Airway epithelial cell (primary cell): Measurements from ENCODE around the gene PCDHGA12. TPM values are rescaled to one million over a fixed set of nuclear protein-coding genes. Genes with fewer than 3 reads are reported as not detected.

ENCODE experiments used
- total RNA-seq: library from RNA; depleted of rRNA; stranded (reverse); fragments of >200 nt; gene quantifications from 2 replicates; pipeline ENCODE4 v1.2.3, GENCODE V29; 2015

Gene PCDHGA12
- 4.7 and 5.6 TPM in 2 replicates for total RNA-seq

DNA sequence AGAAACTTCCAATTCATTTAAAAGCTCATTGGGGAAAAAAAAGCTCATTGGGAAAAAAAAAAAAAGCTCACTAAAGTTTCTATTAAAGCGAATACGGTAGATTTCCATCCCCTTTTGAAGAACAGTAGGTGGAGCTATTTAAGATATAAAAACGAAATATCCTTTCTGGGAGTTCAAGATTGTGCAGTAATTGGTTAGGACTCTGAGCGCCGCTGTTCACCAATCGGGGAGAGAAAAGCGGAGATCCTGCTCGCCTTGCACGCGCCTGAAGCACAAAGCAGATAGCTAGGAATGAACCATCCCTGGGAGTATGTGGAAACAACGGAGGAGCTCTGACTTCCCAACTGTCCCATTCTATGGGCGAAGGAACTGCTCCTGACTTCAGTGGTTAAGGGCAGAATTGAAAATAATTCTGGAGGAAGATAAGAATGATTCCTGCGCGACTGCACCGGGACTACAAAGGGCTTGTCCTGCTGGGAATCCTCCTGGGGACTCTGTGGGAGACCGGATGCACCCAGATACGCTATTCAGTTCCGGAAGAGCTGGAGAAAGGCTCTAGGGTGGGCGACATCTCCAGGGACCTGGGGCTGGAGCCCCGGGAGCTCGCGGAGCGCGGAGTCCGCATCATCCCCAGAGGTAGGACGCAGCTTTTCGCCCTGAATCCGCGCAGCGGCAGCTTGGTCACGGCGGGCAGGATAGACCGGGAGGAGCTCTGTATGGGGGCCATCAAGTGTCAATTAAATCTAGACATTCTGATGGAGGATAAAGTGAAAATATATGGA, at the start of gene PCDHGA12:
Gene PCDHGA12, plus strand, starts transcription at position 176 of the 782 bp plus-strand sequence. Its CDS starts 253 bp downstream, at position 429.

DNA sequence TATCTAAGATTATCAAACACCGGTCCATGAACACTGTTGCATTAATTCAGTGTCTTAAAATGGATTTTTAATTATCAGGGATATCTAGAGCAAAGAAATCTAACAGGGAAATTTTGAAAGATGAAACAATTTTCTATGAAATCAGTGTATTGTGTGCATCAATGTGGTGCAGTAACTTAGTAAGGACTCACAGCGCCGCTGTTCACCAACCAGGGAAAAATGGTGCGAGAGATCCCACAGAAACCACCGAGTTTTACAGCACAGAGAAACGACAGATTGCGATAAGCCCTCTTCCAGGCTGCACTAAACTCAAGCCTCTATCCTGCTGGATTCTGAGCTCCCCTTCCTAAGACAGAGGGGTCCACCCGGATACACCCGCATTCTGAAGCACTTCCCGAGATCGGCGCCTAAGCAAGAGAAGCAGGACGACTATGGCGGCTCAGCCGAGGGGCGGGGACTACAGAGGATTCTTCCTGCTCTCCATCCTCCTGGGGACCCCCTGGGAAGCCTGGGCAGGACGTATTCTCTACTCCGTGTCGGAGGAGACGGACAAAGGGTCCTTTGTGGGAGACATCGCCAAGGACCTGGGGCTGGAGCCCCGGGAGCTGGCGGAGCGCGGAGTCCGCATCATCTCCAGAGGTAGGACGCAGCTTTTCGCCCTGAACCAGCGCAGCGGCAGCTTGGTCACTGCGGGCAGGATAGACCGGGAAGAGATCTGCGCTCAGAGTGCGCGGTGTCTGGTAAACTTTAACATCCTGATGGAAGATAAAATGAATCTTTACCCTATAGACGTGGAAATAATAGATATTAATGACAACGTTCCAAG, 47.6 kb upstream of the PCDHGA12 start, which contains the start of gene PCDHGA7:
Gene PCDHGA7, plus strand, starts transcription at position 274 of the 826 bp plus-strand sequence. Its CDS starts 158 bp downstream, at position 432.

GRCh38 chr5:141387557-141388311, 42.6 kb upstream of the PCDHGA12 start, which contains the start of gene PCDHGB4:
Gene PCDHGB4, plus strand, starts transcription at chr5:141387698. Its CDS starts 187 bp downstream, at chr5:141387885.

GRCh38 chr5:141392429-141393198, 37.7 kb upstream of the PCDHGA12 start, which contains the start of gene PCDHGA8:
Gene PCDHGA8, plus strand, starts transcription at chr5:141392633. Its CDS starts 181 bp downstream, at chr5:141392814.

DNA sequence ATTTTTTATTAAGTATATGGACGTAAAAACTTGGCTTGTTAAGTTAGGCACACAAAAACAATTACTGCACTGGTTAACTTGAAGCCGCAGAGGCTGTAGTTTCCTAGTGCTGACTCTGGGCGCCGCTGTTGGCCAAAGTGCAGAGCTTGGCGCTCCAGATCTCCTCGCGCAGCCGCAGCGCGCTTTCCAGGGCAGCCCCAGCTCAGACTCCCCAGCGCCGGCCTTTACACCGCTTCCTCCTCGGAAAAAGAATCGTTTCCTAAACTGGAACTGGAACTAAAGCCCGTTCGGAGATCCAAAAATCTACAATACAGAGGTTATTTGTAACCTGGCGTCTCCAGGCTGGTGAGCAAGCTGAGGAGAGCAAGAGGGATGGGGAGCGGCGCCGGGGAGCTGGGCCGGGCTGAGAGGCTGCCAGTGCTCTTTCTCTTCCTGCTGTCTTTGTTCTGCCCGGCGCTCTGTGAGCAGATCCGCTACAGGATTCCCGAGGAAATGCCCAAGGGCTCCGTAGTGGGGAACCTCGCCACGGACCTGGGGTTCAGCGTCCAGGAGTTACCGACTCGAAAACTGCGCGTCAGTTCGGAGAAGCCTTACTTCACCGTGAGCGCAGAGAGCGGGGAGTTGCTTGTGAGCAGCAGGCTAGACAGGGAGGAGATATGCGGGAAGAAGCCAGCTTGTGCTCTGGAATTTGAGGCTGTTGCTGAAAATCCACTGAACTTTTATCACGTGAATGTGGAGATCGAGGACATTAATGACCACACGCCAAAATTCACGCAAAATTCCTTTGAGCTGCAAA, 32.4 kb upstream of the PCDHGA12 start, which contains the start of gene PCDHGB5:
Gene PCDHGB5, plus strand, starts transcription at position 192 of the 796 bp plus-strand sequence. Its CDS starts 181 bp downstream, at position 373.

DNA sequence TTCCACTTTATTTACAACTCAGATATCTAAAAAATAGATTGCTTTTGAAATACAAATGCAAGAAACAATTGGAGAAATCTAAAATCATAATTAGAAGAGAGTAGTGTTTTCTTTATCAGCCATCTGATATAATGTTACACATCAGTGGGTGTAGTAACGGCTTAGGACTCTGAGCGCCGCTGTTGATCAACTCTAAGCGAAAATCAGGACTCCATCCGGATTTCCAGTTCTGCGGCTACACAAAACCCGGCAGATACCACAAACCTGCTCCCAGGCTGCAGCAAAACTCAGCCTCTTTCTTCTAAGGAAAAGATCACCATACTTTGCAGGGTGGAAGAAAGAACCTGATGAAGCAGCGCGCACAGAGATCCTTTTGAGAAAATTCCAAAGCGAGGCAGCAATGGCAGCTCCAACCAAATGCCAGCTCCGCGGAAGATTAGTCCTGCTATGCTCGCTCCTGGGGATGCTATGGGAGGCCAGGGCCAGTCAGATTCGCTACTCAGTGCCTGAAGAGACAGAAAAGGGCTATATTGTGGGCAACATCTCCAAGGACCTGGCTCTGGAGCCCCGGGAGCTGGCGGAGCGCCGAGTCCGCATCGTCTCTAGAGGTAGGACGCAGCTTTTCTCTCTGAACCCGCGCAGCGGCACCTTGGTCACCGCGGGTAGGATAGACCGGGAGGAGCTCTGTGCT, 27.6 kb upstream of the PCDHGA12 start, which contains the start of gene PCDHGA9:
Gene PCDHGA9, plus strand, starts transcription at position 226 of the 691 bp plus-strand sequence. Its CDS starts 175 bp downstream, at position 401.

GRCh38 chr5:141407790-141408505, 22.4 kb upstream of the PCDHGA12 start, which contains the start of gene PCDHGB6:
Gene PCDHGB6, plus strand, starts transcription at chr5:141408021. Its CDS starts 182 bp downstream, at chr5:141408203.

DNA sequence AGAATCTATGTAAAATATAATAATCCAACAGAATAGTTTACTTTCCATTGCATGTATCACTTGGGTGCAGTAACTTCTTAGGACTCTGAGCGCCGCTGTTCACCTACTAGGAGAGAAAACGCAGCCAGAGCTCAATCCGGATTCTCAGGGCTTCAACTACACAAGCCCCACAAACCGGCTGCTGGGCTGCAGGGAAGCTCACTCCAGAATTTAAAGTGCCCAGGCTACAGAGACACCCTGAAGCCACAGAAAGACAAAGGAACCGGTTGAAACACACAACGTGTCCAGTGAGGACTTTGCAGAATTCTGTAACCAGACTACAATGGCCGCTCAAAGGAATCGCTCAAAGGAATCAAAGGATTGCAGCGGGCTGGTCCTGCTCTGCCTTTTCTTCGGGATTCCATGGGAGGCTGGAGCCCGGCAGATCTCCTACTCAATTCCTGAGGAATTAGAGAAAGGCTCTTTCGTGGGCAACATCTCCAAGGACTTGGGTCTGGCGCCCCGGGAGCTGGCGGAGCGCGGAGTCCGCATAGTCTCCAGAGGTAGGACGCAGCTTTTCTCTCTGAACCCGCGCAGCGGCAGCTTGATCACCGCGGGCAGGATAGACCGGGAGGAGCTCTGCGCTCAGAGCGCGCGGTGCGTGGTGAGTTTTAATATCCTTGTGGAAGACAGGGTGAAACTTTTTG, 17.3 kb upstream of the PCDHGA12 start, which contains the start of gene PCDHGA10:
Gene PCDHGA10, plus strand, starts transcription at position 134 of the 686 bp plus-strand sequence. Its CDS starts 189 bp downstream, at position 323.

GRCh38 chr5:141417494-141418172, 12.7 kb upstream of the PCDHGA12 start, which contains the start of gene PCDHGB7:
Gene PCDHGB7, plus strand, starts transcription at chr5:141417677. Its CDS starts 183 bp downstream, at chr5:141417860.

GRCh38 chr5:141420855-141421488, 9.3 kb upstream of the PCDHGA12 start, which contains the start of gene PCDHGA11:
Gene PCDHGA11, plus strand, starts transcription at chr5:141421051. Its CDS starts 177 bp downstream, at chr5:141421228.

GRCh38 chr5:141475625-141476131, 45.4 kb downstream of the PCDHGA12 start, which contains the start of gene PCDHGC3:
Gene PCDHGC3, plus strand, starts transcription at chr5:141475966. Its CDS starts 151 bp downstream, at chr5:141476117.

Other genes with a start within 250 kb of the PCDHGA12 start
- gene PCDHB16, start 248.1 kb upstream of the PCDHGA12 start, total RNA-seq = 0.07 and 0.14 TPM in 2 replicates
- gene PCDHB9, start 243.3 kb upstream of the PCDHGA12 start, total RNA-seq = 0.07 TPM in 1 of 2 replicates, not detected in the other
- gene PCDHB10, start 238.2 kb upstream of the PCDHGA12 start, total RNA-seq = 0.05 and 0.21 TPM in 2 replicates
- gene PCDHB11, start 230.9 kb upstream of the PCDHGA12 start, total RNA-seq = 0.09 TPM in 1 of 2 replicates, not detected in the other
- gene PCDHB12, start 221.8 kb upstream of the PCDHGA12 start, total RNA-seq = 0.05 and 0.07 TPM in 2 replicates
- gene PCDHB13, start 216.6 kb upstream of the PCDHGA12 start, total RNA-seq = 0.09 and 0.14 TPM in 2 replicates
- gene PCDHB14, start 207.2 kb upstream of the PCDHGA12 start, total RNA-seq = 0.21 and 0.65 TPM in 2 replicates
- 0.07 and 0.28 TPM in 2 replicates for gene PCDHB15, start 185.1 kb upstream of the PCDHGA12 start, total RNA-seq
- not detected in 2 replicates for gene SLC25A2, start 126.5 kb upstream of the PCDHGA12 start, total RNA-seq
- gene TAF7, start 109.7 kb upstream of the PCDHGA12 start, total RNA-seq = 28.8 and 30.0 TPM in 2 replicates
- 0.28 TPM in 1 of 2 replicates, not detected in the other for gene PCDHGA1, start 100.0 kb upstream of the PCDHGA12 start, total RNA-seq
- 0.42 and 0.79 TPM in 2 replicates for gene PCDHGA2, start 91.7 kb upstream of the PCDHGA12 start, total RNA-seq
- gene PCDHGA3, start 86.7 kb upstream of the PCDHGA12 start, total RNA-seq = 0.14 and 0.21 TPM in 2 replicates
- gene PCDHGB1, start 80.4 kb upstream of the PCDHGA12 start, total RNA-seq = 0.07 TPM in 1 of 2 replicates, not detected in the other
- gene PCDHGA4, start 75.5 kb upstream of the PCDHGA12 start, total RNA-seq = 0.23 and 0.63 TPM in 2 replicates
- gene PCDHGB2, start 70.5 kb upstream of the PCDHGA12 start, total RNA-seq = 0.42 TPM in 1 of 2 replicates, not detected in the other
- gene PCDHGA5, start 66.3 kb upstream of the PCDHGA12 start, total RNA-seq = 0.05 and 0.07 TPM in 2 replicates
- 0.35 and 0.46 TPM in 2 replicates for gene PCDHGB3, start 60.3 kb upstream of the PCDHGA12 start, total RNA-seq
- 0.37 and 0.63 TPM in 2 replicates for gene PCDHGA6, start 56.6 kb upstream of the PCDHGA12 start, total RNA-seq
- gene PCDHGA7, start 47.8 kb upstream of the PCDHGA12 start, total RNA-seq = 0.92 and 1.2 TPM in 2 replicates
- gene PCDHGB4, start 42.8 kb upstream of the PCDHGA12 start, total RNA-seq = 2.2 and 3.0 TPM in 2 replicates
- gene PCDHGA8, start 37.9 kb upstream of the PCDHGA12 start, total RNA-seq = 0.35 and 0.51 TPM in 2 replicates
- 6.1 and 7.2 TPM in 2 replicates for gene PCDHGB5, start 32.6 kb upstream of the PCDHGA12 start, total RNA-seq
- gene PCDHGA9, start 27.7 kb upstream of the PCDHGA12 start, total RNA-seq = 1.2 and 1.8 TPM in 2 replicates
- gene PCDHGB6, start 22.5 kb upstream of the PCDHGA12 start, total RNA-seq = 1.1 and 1.5 TPM in 2 replicates
- 4.7 and 6.2 TPM in 2 replicates for gene PCDHGA10, start 17.5 kb upstream of the PCDHGA12 start, total RNA-seq
- gene PCDHGB7, start 12.8 kb upstream of the PCDHGA12 start, total RNA-seq = 3.2 and 4.1 TPM in 2 replicates
- 3.3 and 5.2 TPM in 2 replicates for gene PCDHGA11, start 9.5 kb upstream of the PCDHGA12 start, total RNA-seq
- gene PCDHGC3, start 45.5 kb downstream of the PCDHGA12 start, total RNA-seq = 21.0 and 27.2 TPM in 2 replicates
- gene PCDHGC4, start 54.5 kb downstream of the PCDHGA12 start, total RNA-seq = 0.05 and 0.21 TPM in 2 replicates
- 0.79 and 1.1 TPM in 2 replicates for gene PCDHGC5, start 58.6 kb downstream of the PCDHGA12 start, total RNA-seq
- gene DIAPH1, start 188.5 kb downstream of the PCDHGA12 start, total RNA-seq = 91.6 and 106 TPM in 2 replicates
- gene HDAC3, start 206.3 kb downstream of the PCDHGA12 start, total RNA-seq = 66.1 and 66.9 TPM in 2 replicates
- 9.4 and 12.3 TPM in 2 replicates for gene RELL2, start 206.5 kb downstream of the PCDHGA12 start, total RNA-seq
- 12.3 and 20.4 TPM in 2 replicates for gene FCHSD1, start 220.9 kb downstream of the PCDHGA12 start, total RNA-seq